ENCODE results near the gene PDE4B. TPM values are rescaled to one million over a fixed set of nuclear protein-coding genes. Genes with fewer than 3 reads are reported as not detected.

The PDE4B gene
- total and polyA plus RNA-seq, 7 donors: 1.6 to 17.2 (median 10.7) TPM

GRCh38 chr1:66330722-66331141, 538.0 kb downstream of the PDE4B start:
- no peak for DNase-seq
- peak overlapping the region; percentile 75 to 89 (median 83) for H3K27ac ChIP-seq
- TF ChIP-seq EP300 (IDR thresholded peaks at IDR 0.05) (no peak), CTCF (IDR thresholded peaks at IDR 0.05) (no peak)
- H3K4me1 ChIP-seq: peaks cover 0 to 46% (median 34%) of the 10 kb centered on the region in 4 donors
- H3K27me3 ChIP-seq: no peaks in the 10 kb centered on the region
- H3K36me3 ChIP-seq: no peaks in the 10 kb centered on the region
- WGBS, 2 donors: 35 to 67% methylated on average over 4 of the region's 4 CpGs
- H3K4me3 ChIP-seq: no peak overlapping the region
- no peaks in the 10 kb centered on the region for H3K9me3 ChIP-seq
- intact Hi-C loops (cut with DNase I): loop anchor here (1.0 to 5.0 kb wide), 2 partner anchors 59 to 117 kb away; no protein-coding TSS in a partner anchor

GRCh38 chr1:66331658-66332547, 539.2 kb downstream of the PDE4B start:
- Histone ChIP-seq H3K9me3 (no peaks in the 10 kb centered on the region), H3K4me3 (peak overlapping the region; percentile 28 to 54 (median 48)), H3K36me3 (no peaks in the 10 kb centered on the region), H3K4me1 (peaks cover 0 to 46% (median 34%) of the 10 kb centered on the region in 4 donors), H3K27me3 (no peaks in the 10 kb centered on the region), H3K27ac (peak overlapping the region; percentile 75 to 89 (median 83))
- intact Hi-C loops (cut with DNase I): loop anchor here (1.0 to 5.0 kb wide), 2 partner anchors 61 to 115 kb away; no protein-coding TSS in a partner anchor
- DNase-seq: peak; percentile 82
- WGBS, 2 donors: 1 to 2% methylated on average over 18 of the region's 18 CpGs
- TF ChIP-seq CTCF (IDR thresholded peaks at IDR 0.05) (peak in 3 of 4 experiments; percentile 25 to 57 (median 29)), EP300 (IDR thresholded peaks at IDR 0.05) (peak; percentile 3 to 80 (median 78)), POLR2AphosphoS5 (IDR thresholded peaks at IDR 0.05) (peak; percentile 60 to 81 (median 76)), POLR2A (IDR thresholded peaks at IDR 0.05) (peak in 1 of 2 donors; percentile 46)

GRCh38 chr1:66332548-66332901, 539.8 kb downstream of the PDE4B start:
- Histone ChIP-seq H3K9me3 (no peaks in the 10 kb centered on the region), H3K27ac (peak overlapping the region; percentile 75 to 89 (median 83)), H3K4me3 (peak overlapping the region; percentile 28 to 54 (median 48)), H3K27me3 (no peaks in the 10 kb centered on the region), H3K4me1 (peaks cover 0 to 46% (median 34%) of the 10 kb centered on the region in 4 donors), H3K36me3 (no peaks in the 10 kb centered on the region)
- DNase-seq: no peak
- TF ChIP-seq POLR2A (IDR thresholded peaks at IDR 0.05): no peak
- TF ChIP-seq EP300 (IDR thresholded peaks at IDR 0.05): no peak
- no peak for TF ChIP-seq CTCF (IDR thresholded peaks at IDR 0.05)
- TF ChIP-seq POLR2AphosphoS5 (IDR thresholded peaks at IDR 0.05): no peak
- WGBS, 2 donors: 1 to 10% methylated on average over 2 of the region's 2 CpGs
- intact Hi-C loops (cut with DNase I): loop anchor here (5.0 kb wide), 1 partner anchor 115 kb away; no protein-coding TSS in a partner anchor

- Histone ChIP-seq H3K27ac (peak overlapping the region; percentile 73 to 89 (median 80)), H3K4me1 (peaks cover 0 to 46% (median 34%) of the 10 kb centered on the region in 4 donors), H3K27me3 (no peaks in the 10 kb centered on the region), H3K9me3 (no peaks in the 10 kb centered on the region), H3K36me3 (no peaks in the 10 kb centered on the region), H3K4me3 (peak overlapping the region in 3 of 4 donors; percentile 1 to 54 (median 51))
- intact Hi-C loops (cut with DNase I): loop anchor here (5.0 kb wide), 1 partner anchor 114 kb away; no protein-coding TSS in a partner anchor
- WGBS, 2 donors: 26 to 30% methylated on average over 4 of the region's 4 CpGs
- no peak for DNase-seq
- no peak for TF ChIP-seq EP300 (IDR thresholded peaks at IDR 0.05)
- no peak for TF ChIP-seq CTCF (IDR thresholded peaks at IDR 0.05)
- no peak for TF ChIP-seq POLR2A (IDR thresholded peaks at IDR 0.05)
- TF ChIP-seq POLR2AphosphoS5 (IDR thresholded peaks at IDR 0.05): peak in 2 of 4 donors; percentile 32 to 41
Observed at GRCh38 chr1:66333466-66334199, 540.9 kb downstream of the PDE4B start.

Measured in sigmoid colon (tissue), 7 donors.